Measurements from ENCODE around the gene TMOD1. TPM values are rescaled to one million over a fixed set of nuclear protein-coding genes. Genes with fewer than 3 reads are reported as not detected.

TMOD1 gene
- total RNA-seq, 2 donors from 2014 or later, result 3.8 to 5.4 TPM

DNA sequence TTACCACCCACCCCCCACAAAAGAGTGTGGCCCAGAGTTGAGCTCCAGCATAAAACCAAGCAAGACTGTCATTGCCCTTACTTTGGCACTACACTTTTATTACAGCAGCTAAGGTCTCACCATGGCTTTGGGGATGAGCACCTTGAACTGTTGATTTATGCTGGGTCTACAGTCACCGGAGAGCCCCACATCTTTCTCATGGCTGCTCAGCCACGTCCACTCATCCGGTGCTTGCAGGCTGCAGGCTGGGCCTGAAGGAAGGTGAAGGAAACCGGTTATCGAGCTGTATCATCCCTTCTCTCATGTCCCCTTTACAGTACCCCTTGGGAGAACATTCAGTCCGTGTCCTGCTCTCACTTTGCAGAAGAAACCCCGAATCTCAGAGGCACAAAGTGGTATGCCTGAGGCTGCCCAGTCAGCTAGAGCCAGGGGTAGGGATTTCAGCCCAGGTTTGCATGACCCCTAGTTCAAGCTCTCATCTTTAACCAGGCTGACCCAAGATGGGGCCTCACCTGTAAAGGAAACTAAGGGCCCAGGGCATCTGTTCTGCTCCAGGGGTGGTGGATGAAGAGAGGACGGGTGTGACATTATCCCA lies 11.6 kb downstream of the TMOD1 start:
- Mint-ChIP-seq H3K4me3 (no peak overlapping the region), H3K36me3 (ENCODE audit: insufficient read depth in 2 of 2) (no peaks in the 10 kb centered on the region), H3K27me3 (ENCODE audit: low read depth) (peaks cover 21% of the 10 kb centered on the region), H3K9me3 (no peaks in the 10 kb centered on the region), H3K4me1 (ENCODE audit: low read depth) (peaks cover 18% of the 10 kb centered on the region), H3K27ac (no peak overlapping the region)
- ATAC-seq (replicated peaks in 1 of 2), result no peak
- no peak for DNase-seq

DNA sequence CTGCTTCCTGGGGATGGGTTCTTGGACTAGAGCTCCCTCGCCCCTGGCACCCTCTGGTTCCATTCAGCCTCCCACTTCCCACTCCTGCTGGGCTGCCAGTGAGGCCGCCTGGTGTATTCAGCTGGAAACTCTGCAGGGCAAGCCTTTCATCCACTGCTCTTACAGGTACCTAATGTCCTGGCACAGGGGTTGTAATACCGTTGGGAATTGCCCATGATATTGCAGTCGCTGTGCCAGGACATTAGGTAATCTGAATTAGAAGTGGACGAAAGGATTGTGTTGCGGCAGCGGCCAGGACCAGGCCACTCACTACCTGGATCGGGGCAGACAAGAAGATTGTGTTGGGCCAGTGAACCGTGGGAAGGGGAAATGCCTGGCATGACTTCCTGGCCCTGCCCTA lies 13.1 kb downstream of the TMOD1 start:
- no peaks in the 10 kb centered on the region for H3K36me3 Mint-ChIP-seq (ENCODE audit: insufficient read depth in 2 of 2)
- H3K27ac Mint-ChIP-seq, result no peak overlapping the region

DNA sequence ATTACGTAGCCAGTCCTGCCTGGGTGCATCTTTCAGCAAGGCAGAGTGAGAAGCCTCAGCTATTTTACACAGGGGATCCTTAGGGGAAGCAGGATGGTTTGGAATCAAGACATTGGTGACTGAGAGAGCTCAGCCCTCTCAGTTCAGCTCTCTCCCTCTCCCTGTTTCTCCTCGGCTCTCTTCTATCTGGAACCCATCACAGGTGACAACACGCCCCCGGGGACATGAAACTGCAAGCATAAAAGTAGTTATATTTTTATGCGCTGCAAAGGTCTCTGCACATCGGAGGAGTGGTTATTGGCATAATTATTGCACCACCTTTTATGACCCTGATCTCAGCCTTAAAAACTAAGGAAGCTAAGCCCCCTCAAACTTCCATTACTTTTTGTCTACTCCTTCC lies 14.2 kb downstream of the TMOD1 start:
- Mint-ChIP-seq H3K4me1 (ENCODE audit: low read depth) (peaks cover 25% of the 10 kb centered on the region), H3K27ac (no peak overlapping the region), H3K4me3 (no peak overlapping the region), H3K27me3 (ENCODE audit: low read depth) (peaks cover 46% of the 10 kb centered on the region), H3K9me3 (no peaks in the 10 kb centered on the region), H3K36me3 (ENCODE audit: insufficient read depth in 2 of 2) (no peaks in the 10 kb centered on the region)
- no peak for ATAC-seq (replicated peaks in 1 of 2)
- no peak for DNase-seq

More for the DNA sequence above, 13.1 kb downstream of the TMOD1 start:
- Mint-ChIP-seq H3K27me3 (ENCODE audit: low read depth) (peaks cover 36% of the 10 kb centered on the region), H3K4me3 (no peak overlapping the region), H3K4me1 (ENCODE audit: low read depth) (peaks cover 26% of the 10 kb centered on the region), H3K9me3 (no peaks in the 10 kb centered on the region)
- DNase-seq (no peak), ATAC-seq (replicated peaks in 1 of 2) (no peak)

DNA sequence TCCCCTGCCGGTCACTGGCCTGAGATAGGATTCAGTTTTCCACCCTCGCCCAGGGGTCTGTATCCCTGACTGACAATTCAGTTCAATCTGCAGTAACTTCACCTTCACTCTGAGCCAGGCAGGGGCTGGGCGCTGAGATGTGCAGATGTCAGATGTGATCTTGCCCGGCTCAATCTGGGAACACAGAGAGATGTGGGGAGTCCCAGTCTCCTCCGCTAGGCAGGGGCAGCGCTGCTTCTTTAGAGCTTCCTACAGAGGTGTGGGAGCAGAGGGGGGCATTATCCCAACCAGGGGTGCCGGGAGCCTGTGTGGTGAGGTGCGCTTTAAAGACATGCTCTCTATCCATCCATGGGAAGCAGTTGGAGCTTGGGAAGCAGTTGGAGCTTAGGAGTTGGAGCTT lies 14.6 kb downstream of the TMOD1 start:
- no peak overlapping the region for H3K4me3 Mint-ChIP-seq

DNA sequence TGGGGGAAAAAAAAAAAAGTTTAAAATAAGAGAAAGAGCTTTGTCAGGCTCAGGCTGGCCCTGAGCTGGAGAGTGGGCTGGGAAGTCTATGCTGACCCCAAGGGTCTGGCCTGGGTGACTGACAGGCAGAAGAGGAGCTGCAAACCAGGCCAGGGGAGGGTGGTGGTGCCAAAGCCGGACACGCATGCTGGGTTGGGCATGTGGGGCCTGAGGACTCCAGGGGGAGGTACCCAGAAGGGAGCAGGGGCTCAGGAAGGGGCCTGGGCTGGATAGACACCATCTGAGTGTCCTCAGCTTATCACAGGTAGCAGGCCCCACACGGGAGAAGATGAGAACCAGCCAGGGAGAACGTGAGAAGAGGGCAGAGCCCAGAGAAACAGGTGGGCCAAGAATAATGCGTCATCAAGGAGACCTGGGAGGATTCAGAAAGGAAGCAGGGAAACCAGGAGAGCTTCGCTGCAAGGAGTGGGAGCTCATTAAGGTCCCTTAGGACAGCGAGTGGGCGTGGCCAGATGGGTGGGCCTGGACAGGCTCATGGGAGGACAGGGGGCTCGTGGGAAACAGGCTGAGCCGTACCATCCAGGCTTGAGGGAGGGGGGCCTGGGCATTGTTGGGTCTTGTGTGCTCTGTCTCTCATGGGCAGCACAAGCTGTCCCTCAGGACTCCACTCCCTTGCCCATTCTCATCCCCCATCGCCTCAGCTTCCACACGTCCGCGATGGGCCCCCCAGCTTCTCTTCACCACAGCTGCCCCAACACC lies 16.0 kb downstream of the TMOD1 start:
- Mint-ChIP-seq H3K27ac (no peak overlapping the region), H3K36me3 (ENCODE audit: insufficient read depth in 2 of 2) (no peaks in the 10 kb centered on the region), H3K9me3 (no peaks in the 10 kb centered on the region), H3K27me3 (ENCODE audit: low read depth) (peaks cover 48% of the 10 kb centered on the region), H3K4me1 (ENCODE audit: low read depth) (peaks cover 10% of the 10 kb centered on the region), H3K4me3 (no peak overlapping the region)
- ATAC-seq (replicated peaks in 1 of 2) (no peak), DNase-seq (no peak)

More for the DNA sequence above, 14.6 kb downstream of the TMOD1 start:
- DNase-seq, result no peak
- Mint-ChIP-seq H3K36me3 (ENCODE audit: insufficient read depth in 2 of 2) (no peaks in the 10 kb centered on the region), H3K27ac (no peak overlapping the region), H3K27me3 (ENCODE audit: low read depth) (peaks cover 48% of the 10 kb centered on the region), H3K9me3 (no peaks in the 10 kb centered on the region), H3K4me1 (ENCODE audit: low read depth) (peaks cover 20% of the 10 kb centered on the region)
- ATAC-seq (replicated peaks in 1 of 2), result no peak

DNA sequence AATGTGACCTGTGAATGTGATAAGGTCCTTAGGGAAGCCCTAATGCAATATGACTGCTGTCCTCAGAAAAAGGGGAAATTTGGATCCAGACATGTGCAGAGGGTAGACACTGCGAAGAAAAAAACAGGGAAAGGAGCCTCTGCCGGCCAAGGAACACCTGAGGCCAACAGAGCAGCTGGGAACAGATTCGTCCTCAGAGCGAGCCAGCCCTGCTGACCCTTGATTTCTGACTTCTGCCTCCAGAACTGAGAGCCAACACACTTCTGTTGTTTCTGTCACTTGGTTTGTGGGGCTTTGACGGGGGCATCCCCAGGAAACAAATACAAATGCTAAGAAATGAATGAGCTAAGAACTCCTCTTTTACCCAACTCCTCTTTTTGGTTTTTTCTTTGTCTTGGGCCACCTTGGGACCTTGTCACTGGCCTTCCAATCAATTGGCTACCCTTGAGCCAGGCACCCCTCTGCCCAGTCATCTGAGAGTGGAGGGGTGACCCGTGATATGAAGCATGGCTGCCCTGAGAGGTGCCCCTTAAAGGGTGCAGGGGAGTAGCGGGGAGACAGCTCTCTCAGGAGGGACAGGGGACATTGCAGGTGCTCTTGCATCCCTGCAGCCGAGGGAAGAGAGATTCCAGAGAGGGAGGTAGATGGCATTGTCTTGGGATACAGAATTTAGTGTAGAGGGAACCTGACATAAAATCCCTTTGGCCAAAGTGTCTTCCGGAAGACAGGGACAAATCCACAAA lies 16.9 kb downstream of the TMOD1 start:
- Mint-ChIP-seq H3K27me3 (ENCODE audit: low read depth) (peaks cover 48% of the 10 kb centered on the region), H3K27ac (no peak overlapping the region), H3K4me1 (ENCODE audit: low read depth) (peaks cover 10% of the 10 kb centered on the region), H3K36me3 (ENCODE audit: insufficient read depth in 2 of 2) (no peaks in the 10 kb centered on the region), H3K4me3 (no peak overlapping the region), H3K9me3 (no peaks in the 10 kb centered on the region)
- no peak for DNase-seq
- ATAC-seq (replicated peaks in 1 of 2), result no peak

DNA sequence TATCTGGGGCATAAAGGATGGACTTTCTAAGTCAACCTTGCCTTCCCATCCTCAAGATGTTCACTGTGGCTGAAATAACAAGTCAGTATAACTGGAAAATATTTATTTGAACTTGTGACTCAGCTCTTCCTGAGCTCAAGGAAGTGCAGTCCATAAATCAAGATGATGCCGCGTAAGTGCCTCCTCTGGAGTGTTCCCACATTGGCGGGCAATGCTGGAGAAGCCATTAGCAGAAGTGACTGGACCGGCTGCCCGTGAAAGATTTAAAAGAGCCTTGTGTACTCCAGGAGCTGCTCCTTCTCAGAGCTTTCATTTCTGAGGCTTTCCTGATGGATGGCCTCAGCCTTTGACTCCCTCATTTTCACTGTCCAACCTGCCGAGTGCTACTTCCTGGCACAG lies 17.4 kb downstream of the TMOD1 start:
- Mint-ChIP-seq H3K27ac (no peak overlapping the region), H3K4me3 (no peak overlapping the region), H3K27me3 (ENCODE audit: low read depth) (peaks cover 48% of the 10 kb centered on the region), H3K36me3 (ENCODE audit: insufficient read depth in 2 of 2) (no peaks in the 10 kb centered on the region), H3K9me3 (no peaks in the 10 kb centered on the region), H3K4me1 (ENCODE audit: low read depth) (peaks cover 10% of the 10 kb centered on the region)
- no peak for DNase-seq
- no peak for ATAC-seq (replicated peaks in 1 of 2)

DNA sequence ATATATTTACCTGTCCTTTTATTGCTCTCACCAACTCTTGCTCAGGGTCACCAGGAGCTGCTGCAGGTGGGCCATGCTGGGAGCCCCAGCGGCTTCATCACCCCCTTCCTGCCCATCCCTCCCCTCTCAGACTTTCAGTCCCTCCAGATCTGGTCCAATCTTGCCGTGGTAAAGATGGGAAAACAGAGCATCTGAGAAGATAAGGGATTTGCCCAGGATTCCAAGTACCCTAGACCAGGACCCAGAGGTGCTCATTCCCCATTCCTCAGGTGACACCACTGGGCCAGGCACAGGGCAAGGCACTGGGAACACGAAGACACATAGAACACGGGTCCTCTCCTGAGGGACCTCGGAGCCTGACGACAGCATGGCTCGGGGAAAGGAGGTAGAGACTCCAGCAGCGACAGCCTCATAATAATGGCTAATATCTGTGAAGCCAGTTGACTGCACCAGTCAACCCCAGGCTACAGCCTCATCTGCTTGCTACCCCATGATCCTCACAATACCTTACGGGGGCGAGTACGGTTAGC lies 18.0 kb downstream of the TMOD1 start:
- no peak for DNase-seq
- no peak overlapping the region for H3K4me3 Mint-ChIP-seq

DNA sequence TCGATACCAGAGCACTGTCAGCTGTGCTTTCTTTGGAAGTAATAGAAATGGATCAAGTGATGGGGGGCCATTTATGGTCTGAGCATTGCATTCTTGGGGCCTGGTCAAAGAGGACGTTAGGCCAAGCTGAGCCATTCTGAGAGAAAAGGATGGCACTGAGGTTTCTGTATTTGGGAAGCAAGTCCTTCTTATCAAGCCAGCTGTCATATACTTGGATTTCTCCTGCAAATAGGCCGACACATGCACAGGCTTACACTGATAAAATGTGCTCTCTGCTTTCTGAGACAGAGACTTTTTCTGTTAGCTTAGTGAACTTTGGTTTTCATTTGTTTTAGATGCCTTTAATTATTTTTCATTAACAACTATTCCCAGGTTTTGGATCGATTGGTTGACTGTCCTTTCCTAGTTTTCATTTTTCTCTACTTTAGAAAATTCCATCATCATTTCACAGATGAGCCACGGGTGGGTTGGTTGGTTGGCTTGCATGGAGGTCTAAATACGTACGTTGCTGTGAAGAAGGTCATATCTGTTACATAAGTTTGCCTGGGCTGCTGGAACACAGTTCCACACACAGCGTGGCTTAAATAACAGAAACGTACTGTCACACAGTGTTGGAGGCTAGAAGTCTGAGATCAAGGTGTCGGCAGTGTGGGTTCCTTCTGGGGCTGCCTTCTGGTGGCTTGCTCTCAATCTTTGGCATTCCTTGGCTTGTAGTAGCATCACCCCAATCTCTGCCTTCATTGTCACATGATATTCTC lies 20.3 kb downstream of the TMOD1 start:
- H3K27ac Mint-ChIP-seq, result no peak overlapping the region
- DNase-seq, result no peak
- no peak for ATAC-seq (replicated peaks in 1 of 2)
- no peak overlapping the region for H3K4me3 Mint-ChIP-seq
- peaks cover 10% of the 10 kb centered on the region for H3K4me1 Mint-ChIP-seq (ENCODE audit: low read depth)
- no peaks in the 10 kb centered on the region for H3K36me3 Mint-ChIP-seq (ENCODE audit: insufficient read depth in 2 of 2)
- peaks cover 40% of the 10 kb centered on the region for H3K27me3 Mint-ChIP-seq (ENCODE audit: low read depth)
- H3K9me3 Mint-ChIP-seq, result no peaks in the 10 kb centered on the region

More for the DNA sequence above, 18.0 kb downstream of the TMOD1 start:
- Mint-ChIP-seq H3K9me3 (no peaks in the 10 kb centered on the region), H3K27ac (no peak overlapping the region), H3K27me3 (ENCODE audit: low read depth) (peaks cover 48% of the 10 kb centered on the region), H3K4me1 (ENCODE audit: low read depth) (peaks cover 10% of the 10 kb centered on the region), H3K36me3 (ENCODE audit: insufficient read depth in 2 of 2) (no peaks in the 10 kb centered on the region)
- no peak for ATAC-seq (replicated peaks in 1 of 2)

DNA sequence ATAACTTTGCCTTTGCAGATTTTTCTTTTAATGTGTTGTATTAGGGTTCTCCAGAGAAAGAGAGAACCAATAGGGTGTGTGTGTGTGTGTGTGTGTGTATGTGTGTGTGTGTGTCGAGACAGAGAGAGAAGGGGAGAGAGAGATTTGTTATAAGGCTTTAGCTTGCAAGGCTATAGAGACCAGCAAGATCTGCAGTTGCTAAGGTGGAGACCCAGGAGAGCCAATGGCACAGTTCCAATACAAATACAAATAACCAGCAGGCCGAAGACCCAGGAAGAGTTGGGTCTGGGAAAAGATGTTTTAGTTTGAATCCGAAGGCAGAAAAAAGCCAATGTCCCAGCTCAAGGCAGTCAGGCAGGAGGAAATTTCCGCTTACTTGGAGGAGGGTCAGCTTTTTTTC lies 23.0 kb downstream of the TMOD1 start:
- no peak overlapping the region for H3K4me3 Mint-ChIP-seq
- H3K4me1 Mint-ChIP-seq (ENCODE audit: low read depth), result peaks cover 5% of the 10 kb centered on the region
- H3K36me3 Mint-ChIP-seq (ENCODE audit: insufficient read depth in 2 of 2), result no peaks in the 10 kb centered on the region
- no peak overlapping the region for H3K27ac Mint-ChIP-seq
- DNase-seq, result no peak
- peaks cover 23% of the 10 kb centered on the region for H3K27me3 Mint-ChIP-seq (ENCODE audit: low read depth)
- ATAC-seq (replicated peaks in 1 of 2), result no peak
- no peaks in the 10 kb centered on the region for H3K9me3 Mint-ChIP-seq

DNA sequence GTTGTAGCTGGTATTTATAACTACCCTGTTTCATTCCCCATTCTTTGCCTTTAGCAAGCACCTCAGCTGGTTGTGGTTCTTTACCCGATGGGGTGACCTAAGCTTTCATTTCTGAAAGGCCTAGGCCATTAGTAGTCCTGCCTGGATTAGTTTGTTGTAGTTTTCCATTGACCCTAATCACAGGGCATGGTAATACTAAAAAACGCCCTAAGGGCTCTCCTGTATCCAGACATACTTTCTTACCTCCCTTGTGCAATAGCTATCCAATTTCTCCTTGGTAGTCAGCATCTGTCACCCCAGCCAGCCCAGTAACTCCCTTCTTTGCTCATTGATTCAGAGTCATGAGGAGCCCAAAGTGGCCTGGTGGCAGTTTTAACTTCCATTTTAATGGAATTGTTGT lies 24.0 kb downstream of the TMOD1 start:
- DNase-seq, result no peak

DNA sequence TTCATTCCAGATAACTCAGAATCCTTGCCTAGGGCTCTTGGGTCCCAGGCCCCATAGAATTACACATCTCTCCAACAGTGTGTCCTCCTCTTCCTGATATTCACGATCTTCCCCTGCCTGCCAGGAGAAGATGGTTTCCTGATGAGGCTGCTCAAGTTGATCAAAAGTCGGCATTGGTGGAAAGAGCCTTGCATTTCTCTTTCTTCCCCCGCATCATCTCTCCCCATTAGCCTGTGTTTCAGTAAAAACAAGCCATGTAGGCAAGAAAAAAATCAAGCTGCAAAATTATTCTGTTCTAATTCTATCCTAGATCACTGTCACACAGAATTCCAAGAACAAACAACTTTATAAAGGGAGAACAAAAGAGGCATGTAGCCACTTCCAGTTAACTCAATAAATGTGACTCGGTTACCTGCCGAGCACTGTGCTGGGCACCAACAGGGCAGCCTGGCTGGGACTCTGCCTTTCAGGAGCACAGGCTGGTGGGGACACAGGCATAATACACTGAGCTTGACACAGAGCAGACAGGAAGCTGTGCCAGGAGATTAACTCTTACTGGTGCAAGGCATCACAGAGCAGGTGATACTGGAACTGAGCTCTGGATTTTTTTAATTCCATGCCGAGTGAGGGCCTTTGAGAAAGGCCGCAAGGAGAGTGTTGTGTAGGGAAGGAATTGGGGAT lies 25.6 kb downstream of the TMOD1 start:
- Mint-ChIP-seq H3K27ac (no peak overlapping the region), H3K36me3 (ENCODE audit: insufficient read depth in 2 of 2) (no peaks in the 10 kb centered on the region), H3K9me3 (no peaks in the 10 kb centered on the region), H3K27me3 (ENCODE audit: low read depth) (peaks cover 18% of the 10 kb centered on the region), H3K4me1 (ENCODE audit: low read depth) (peaks cover 9% of the 10 kb centered on the region), H3K4me3 (no peak overlapping the region)
- ATAC-seq (replicated peaks in 1 of 2) (no peak), DNase-seq (no peak)

More for the DNA sequence above, 24.0 kb downstream of the TMOD1 start:
- no peaks in the 10 kb centered on the region for H3K36me3 Mint-ChIP-seq (ENCODE audit: insufficient read depth in 2 of 2)
- H3K27ac Mint-ChIP-seq, result no peak overlapping the region
- no peaks in the 10 kb centered on the region for H3K9me3 Mint-ChIP-seq
- no peak for ATAC-seq (replicated peaks in 1 of 2)
- no peak overlapping the region for H3K4me3 Mint-ChIP-seq
- H3K27me3 Mint-ChIP-seq (ENCODE audit: low read depth), result peaks cover 21% of the 10 kb centered on the region
- peaks cover 9% of the 10 kb centered on the region for H3K4me1 Mint-ChIP-seq (ENCODE audit: low read depth)

All from activated T-cell treated with anti-CD3 and anti-CD28 coated beads, Interleukin-2, amount 50 U/mL, for 72 hours (primary cell).